K562 (cell line): ENCODE results near the gene ZFP82. TPM values are rescaled to one million over a fixed set of nuclear protein-coding genes. Genes with fewer than 3 reads are reported as not detected.

Experiments
- ATAC-seq: fragments of 200-7000 bp; cut with Tn5 transposase; 3 replicates; pipeline ENCODE4 v1.9.1; 2020; ENCODE audit warnings: moderate library complexity
- BruUV-seq: library from RNA; stranded (reverse); fragments of 400-500 nt; replicated peaks from 2 replicates; lab custom pipeline; 2021; lab: Mats Ljungman, UMichigan
- CTCF ChIA-PET: fragments of 300-600 bp; formaldehyde crosslinking; extraction: SDS; loops from one replicate; lab custom pipeline; 2021; ENCODE audit warnings: low intra/inter-chr PET ratio; lab: Yijun Ruan, JAX
- POLR2A ChIA-PET: fragments of 300-600, 350-650 bp; sonication (Branson Sonifier 250); formaldehyde crosslinking; extraction: SDS; loops from one replicate; lab custom pipeline; 2021; ENCODE audit warnings: antibody characterized with exemption, inconsistent platforms; lab: Yijun Ruan, JAX
- DNase-seq, 4 experiments: peaks; one replicate each; pipeline versions ENCODE4 v3.0.0 to v3.0.0-alpha.2; 2011 to 2018; ENCODE audit warnings: low spot score in 3 of 4, mixed read lengths in 3 of 4; ENCODE audit errors: extremely low read depth in 1 of 4
- FAIRE-seq: peaks from 2 replicates; lab custom pipeline; 2011; peaks lifted over from hg19 to GRCh38; lab: Jason Lieb, UNC
- H2AFZ ChIP-seq: 2 replicates; pipeline ENCODE4 v1.6.0; 2011; ENCODE audit warnings: low read depth, low read length, control low read depth, inconsistent platforms
- H3K27ac ChIP-seq: fragments of 200-600 bp; 3 replicates; pipeline ENCODE4 v1.8.0; 2011; ENCODE audit warnings: low read depth, mild to moderate bottlenecking, control low read depth, inconsistent platforms, low read length, moderate library complexity, mixed read lengths; ENCODE audit errors: extremely low read depth
- H3K27me3 ChIP-seq, 2 experiments: fragments of 300-600 bp in 1 of 2; 2 replicates in 1 of 2; 3 replicates in 1 of 2; pipeline versions ENCODE4 v1.6.0 to v1.8.0; 2011; ENCODE audit warnings: inconsistent platforms in 2 of 2, low read length in 2 of 2, mild to moderate bottlenecking in 1 of 2, mixed read lengths in 1 of 2, moderate library complexity in 1 of 2; ENCODE audit not compliant: control insufficient read depth in 2 of 2, insufficient read depth in 2 of 2
- H3K36me3 ChIP-seq: fragments of 300-600 bp; 3 replicates; pipeline ENCODE4 v1.8.0; 2011; ENCODE audit warnings: mild to moderate bottlenecking, low read length, inconsistent platforms; ENCODE audit not compliant: control insufficient read depth, insufficient read depth
- H3K4me1 ChIP-seq, 2 experiments: fragments of 200-600 bp in 1 of 2; replicated peaks in 1 of 2; 2 replicates in 1 of 2; 3 replicates in 1 of 2; pipeline versions ENCODE4 v1.5.1 to v1.8.0; 2011; ENCODE audit warnings: inconsistent platforms in 2 of 2, low read length in 2 of 2, mild to moderate bottlenecking in 1 of 2, mixed read lengths in 1 of 2, moderate library complexity in 1 of 2; ENCODE audit not compliant: control insufficient read depth in 2 of 2, insufficient read depth in 2 of 2
- H3K4me2 ChIP-seq: 2 replicates; pipeline ENCODE4 v1.6.1; 2011; ENCODE audit warnings: low read length, control low read depth, inconsistent platforms, mixed read lengths; ENCODE audit not compliant: insufficient read depth
- H3K4me3 ChIP-seq: fragments of 200-600 bp; sonication (generic), shearing (Covaris generic); 2 replicates; pipeline ENCODE4 v1.5.1; 2016; ENCODE audit warnings: control low read depth, inconsistent platforms
- H3K79me2 ChIP-seq: fragments of 200-600 bp; 3 replicates; pipeline ENCODE4 v1.8.0; 2011; ENCODE audit warnings: low read length, inconsistent platforms; ENCODE audit not compliant: control insufficient read depth, insufficient read depth
- H3K9ac ChIP-seq, 2 experiments: 2 replicates each; pipeline versions ENCODE4 v1.6.0 to v1.6.1; 2011; ENCODE audit warnings: low read depth in 2 of 2, low read length in 2 of 2, control low read depth in 1 of 2, inconsistent platforms in 1 of 2, mild to moderate bottlenecking in 1 of 2, mixed read lengths in 1 of 2; ENCODE audit not compliant: insufficient read depth in 1 of 2
- H3K9me1 ChIP-seq: one replicate; pipeline ENCODE4 v1.6.0; 2011; ENCODE audit warnings: inconsistent platforms, mild to moderate bottlenecking, low read length, moderate library complexity; ENCODE audit not compliant: control insufficient read depth, insufficient read depth
- H3K9me3 ChIP-seq: replicated peaks from 2 replicates; pipeline ENCODE4 v1.5.1; 2011; ENCODE audit warnings: low read depth, low read length, inconsistent platforms; ENCODE audit not compliant: control insufficient read depth, insufficient read depth
- H4K20me1 ChIP-seq: replicated peaks from 2 replicates; pipeline ENCODE4 v1.6.1; 2011; ENCODE audit warnings: low read length, inconsistent platforms, mixed read lengths; ENCODE audit not compliant: control insufficient read depth, insufficient read depth
- CBX5 ChIP-seq: IDR thresholded peaks from 2 replicates; pipeline ENCODE4 v1.6.1; 2014; ENCODE audit warnings: low read depth, borderline replicate concordance
- CBX8 ChIP-seq: fragments of 200-600 bp; sonication (generic); IDR thresholded peaks from 2 replicates; pipeline ENCODE4 v1.6.1; 2012; ENCODE audit warnings: borderline replicate concordance, mixed run types, low read depth, mild to moderate bottlenecking, moderate library complexity, mixed read lengths, low read length, control low read depth, inconsistent platforms; ENCODE audit not compliant: poor library complexity, severe bottlenecking; ENCODE audit errors: extremely low read depth
- FOS ChIP-seq: IDR thresholded peaks from 3 replicates; pipeline ENCODE4 v1.6.1; 2011; ENCODE audit not compliant: insufficient read length; ENCODE audit errors: extremely low read depth
- FOXK1 ChIP-seq: sonication (generic); formaldehyde crosslinking; IDR thresholded peaks from 2 replicates; pipeline ENCODE4 v1.8.0; 2022; ENCODE audit warnings: missing genetic modification reagents, mild to moderate bottlenecking, borderline replicate concordance
- MBD2 ChIP-seq: sonication (generic); IDR thresholded peaks from 2 replicates; pipeline ENCODE4 v1.6.1; 2016; ENCODE audit warnings: low read depth, borderline replicate concordance
- MEF2D ChIP-seq: conservative IDR thresholded peaks from 2 replicates; pipeline ENCODE4 v1.6.1; 2016; ENCODE audit warnings: low read depth, missing genetic modification characterization, missing compliant biosample characterization
- POLR2AphosphoS2 ChIP-seq: IDR thresholded peaks from 2 replicates; pipeline ENCODE4 v1.6.1; 2012; ENCODE audit warnings: low read length, improper control_type of control experiment
- SMC3 ChIP-seq: conservative IDR thresholded peaks from 2 replicates; pipeline ENCODE4 v1.6.1; 2011; ENCODE audit warnings: low read depth, low read length, improper control_type of control experiment; ENCODE audit not compliant: insufficient read depth
- ZNF3 ChIP-seq: fragments of 250-450 bp; sonication (Bioruptor Pico); IDR thresholded peaks from 2 replicates; pipeline ENCODE4 v1.5.0; 2021; ENCODE audit warnings: mild to moderate bottlenecking, moderate library complexity
- ZNF592 ChIP-seq: fragments of 450-650 bp; IDR thresholded peaks from 2 replicates; pipeline ENCODE4 v1.6.1; 2017; ENCODE audit warnings: antibody characterized with exemption, mild to moderate bottlenecking
- WGBS: fragments of 100-300 bp; shearing (Covaris generic); methylation state at CpG from one replicate; pipeline ENCODE4 v1.1.6; 2016; ENCODE audit warnings: low coverage, mixed read lengths; ENCODE audit not compliant: insufficient coverage; ENCODE audit errors: missing lambda C conversion rate; 5-methylcytosine and 5-hydroxymethylcytosine counted together
- in situ Hi-C: fragments of 300-500 bp; cut with MboI; formaldehyde crosslinking; loops from 4 replicates; pipeline ENCODE4 v1.15.0; 2018; ENCODE audit warnings: inconsistent platforms, mixed read lengths
- intact Hi-C: fragments of 100-400 bp; cut with micrococcal nuclease; formaldehyde crosslinking; loops from 2 replicates; pipeline ENCODE4 v1.14.2; 2022
- polyA plus RNA-seq, 8 experiments: library from polyadenylated mRNA; depleted of rRNA in 4 of 8; stranded (reverse) in 5 of 8; unstranded in 3 of 8; fragments of >200 nt; fragmentation: Nextera tagmentation in 2 of 8; fragmentation: Illumina TruSeq in 1 of 8; extraction: Ambion mirVana in 2 of 8; extraction: Trizol in 1 of 8; gene quantifications; 2 replicates each; pipeline versions ENCODE4 v1.2.1 to v1.2.3, GENCODE V29; 2011 to 2014; ENCODE audit warnings: inconsistent platforms in 1 of 8, missing spikeins in 1 of 8
- total RNA-seq, 7 experiments: library from RNA; depleted of rRNA in 6 of 7; stranded (reverse); fragments of >200 nt in 6 of 7; fragmentation: Illumina TruSeq in 2 of 7; extraction: Trizol in 2 of 7; gene quantifications; 2 replicates each; pipeline versions ENCODE4 v1.2.1 to v1.2.3, GENCODE V29; 2011 to 2021; ENCODE audit warnings: low replicate concordance in 1 of 7

The ZFP82 gene
- total and polyA plus RNA-seq, 9 of the 15 experiments (the other 6 are each of a cell fraction or from before 2014, with no cell fraction given), result 2.2 to 7.0 (median 3.0) TPM

GRCh38 chr19:36363845-36364244, 54.6 kb downstream of the ZFP82 start:
- no peak for TF ChIP-seq MEF2D (tag)
- TF ChIP-seq FOXK1 (CRISPR knock-in tag), result no peak
- TF ChIP-seq MBD2, result no peak
- TF ChIP-seq SMC3, result no peak
- TF ChIP-seq CBX5, result no peak
- no peak for TF ChIP-seq ZNF592
- TF ChIP-seq FOS, result no peak
- no peak for TF ChIP-seq ZNF3 (CRISPR knock-in tag)
- no peak for TF ChIP-seq POLR2AphosphoS2
- TF ChIP-seq CBX8, result no peak
- in situ Hi-C loops (no loop called here), intact Hi-C loops (no loop called here)
- ATAC-seq (no peak), FAIRE-seq (no peak), DNase-seq (no peak)
- H3K9ac ChIP-seq, result no peak overlapping the region
- no peaks in the 10 kb centered on the region for H3K4me1 ChIP-seq
- H3K9me1 ChIP-seq, result no peaks in the 10 kb centered on the region
- H3K4me3 ChIP-seq, result no peak overlapping the region
- H3K79me2 ChIP-seq, result no peaks in the 10 kb centered on the region
- no peak overlapping the region for H3K4me2 ChIP-seq
- POLR2A ChIA-PET, result no interaction called here
- CTCF ChIA-PET, result no interaction called here
- BruUV-seq, result no TSS peak
- H3K9me3 ChIP-seq, result no peaks in the 10 kb centered on the region
- no peaks in the 10 kb centered on the region for H3K36me3 ChIP-seq
- H3K27me3 ChIP-seq, result no peaks in the 10 kb centered on the region
- no peak overlapping the region for H2AFZ ChIP-seq
- H3K27ac ChIP-seq, result no peak overlapping the region
- H4K20me1 ChIP-seq, result no peaks in the 10 kb centered on the region
- 3% methylated on average over 6 of the region's 6 CpGs for WGBS

Other genes starting within 250 kb of the ZFP82 start
Only the 7 nearest of the 8 such genes appear.
- gene ZNF565, start 204.0 kb downstream of the ZFP82 start, total RNA-seq (2014; rRNA removed), result 1.3 TPM in 2 replicates
- 2.9 and 3.0 TPM in 2 replicates for gene ZNF565, start 204.0 kb downstream of the ZFP82 start, total RNA-seq (2014; rRNA removed; fragmentation: Illumina TruSeq; extraction: Trizol)
- gene ZNF565, start 204.0 kb downstream of the ZFP82 start, total RNA-seq (2015; rRNA removed; fragmentation: Illumina TruSeq; extraction: Trizol), result 2.5 and 3.0 TPM in 2 replicates
- gene ZNF565, start 204.0 kb downstream of the ZFP82 start, total RNA-seq (2021), result 1.8 TPM in 2 replicates
- 2.6 and 3.2 TPM in 2 replicates for gene ZNF565, start 204.0 kb downstream of the ZFP82 start, polyA plus RNA-seq (2011; rRNA removed)
- gene ZNF565, start 204.0 kb downstream of the ZFP82 start, polyA plus RNA-seq (2014; fragmentation: Illumina TruSeq; extraction: Trizol), result 1.8 and 2.3 TPM in 2 replicates
- gene ZNF565, start 204.0 kb downstream of the ZFP82 start, polyA plus RNA-seq (2014; fragmentation: Nextera tagmentation; extraction: Ambion mirVana), result 1 to 10 TPM; 2.6 to 2.7 TPM
- 1.7 and 2.5 TPM in 2 replicates for gene ZNF565, start 204.0 kb downstream of the ZFP82 start, polyA plus RNA-seq (2014; rRNA removed)
- 102 TPM in 2 replicates for gene ZNF146, start 203.5 kb downstream of the ZFP82 start, total RNA-seq (2014; rRNA removed)
- gene ZNF146, start 203.5 kb downstream of the ZFP82 start, total RNA-seq (2014; rRNA removed; fragmentation: Illumina TruSeq; extraction: Trizol), result 195 and 223 TPM in 2 replicates
- 182 and 187 TPM in 2 replicates for gene ZNF146, start 203.5 kb downstream of the ZFP82 start, total RNA-seq (2015; rRNA removed; fragmentation: Illumina TruSeq; extraction: Trizol)
- 92.4 and 99.9 TPM in 2 replicates for gene ZNF146, start 203.5 kb downstream of the ZFP82 start, total RNA-seq (2021)
- gene ZNF146, start 203.5 kb downstream of the ZFP82 start, polyA plus RNA-seq (2011; rRNA removed), result 98.8 and 124 TPM in 2 replicates
- 146 and 185 TPM in 2 replicates for gene ZNF146, start 203.5 kb downstream of the ZFP82 start, polyA plus RNA-seq (2014; fragmentation: Illumina TruSeq; extraction: Trizol)
- 100 to 1,000 TPM in 1 of 2 experiments, 10 to 100 TPM in 1; 36.2 to 116 TPM for gene ZNF146, start 203.5 kb downstream of the ZFP82 start, polyA plus RNA-seq (2014; fragmentation: Nextera tagmentation; extraction: Ambion mirVana)
- gene ZNF146, start 203.5 kb downstream of the ZFP82 start, polyA plus RNA-seq (2014; rRNA removed), result 102 and 107 TPM in 2 replicates
- 0.41 and 1.1 TPM in 2 replicates for gene ZFP14, start 39.4 kb downstream of the ZFP82 start, total RNA-seq (2014; rRNA removed)
- gene ZFP14, start 39.4 kb downstream of the ZFP82 start, total RNA-seq (2014; rRNA removed; fragmentation: Illumina TruSeq; extraction: Trizol), result 1.5 and 2.1 TPM in 2 replicates
- gene ZFP14, start 39.4 kb downstream of the ZFP82 start, total RNA-seq (2015; rRNA removed; fragmentation: Illumina TruSeq; extraction: Trizol), result 1.4 and 2.1 TPM in 2 replicates
- gene ZFP14, start 39.4 kb downstream of the ZFP82 start, total RNA-seq (2021), result 0.65 and 1.2 TPM in 2 replicates
- 1.3 and 1.9 TPM in 2 replicates for gene ZFP14, start 39.4 kb downstream of the ZFP82 start, polyA plus RNA-seq (2011; rRNA removed)
- gene ZFP14, start 39.4 kb downstream of the ZFP82 start, polyA plus RNA-seq (2014; fragmentation: Illumina TruSeq; extraction: Trizol), result 0.35 and 0.80 TPM in 2 replicates
- gene ZFP14, start 39.4 kb downstream of the ZFP82 start, polyA plus RNA-seq (2014; fragmentation: Nextera tagmentation; extraction: Ambion mirVana), result 1 to 10 TPM; 1.6 to 1.7 TPM
- gene ZFP14, start 39.4 kb downstream of the ZFP82 start, polyA plus RNA-seq (2014; rRNA removed), result 0.30 and 0.94 TPM in 2 replicates
- gene ZNF566, start 70.9 kb upstream of the ZFP82 start, total RNA-seq (2014; rRNA removed), result 5.3 and 5.5 TPM in 2 replicates
- gene ZNF566, start 70.9 kb upstream of the ZFP82 start, total RNA-seq (2014; rRNA removed; fragmentation: Illumina TruSeq; extraction: Trizol), result 10.6 and 15.2 TPM in 2 replicates
- 6.3 and 7.6 TPM in 2 replicates for gene ZNF566, start 70.9 kb upstream of the ZFP82 start, total RNA-seq (2015; rRNA removed; fragmentation: Illumina TruSeq; extraction: Trizol)
- gene ZNF566, start 70.9 kb upstream of the ZFP82 start, total RNA-seq (2021), result 7.9 and 9.7 TPM in 2 replicates
- 9.0 and 11.4 TPM in 2 replicates for gene ZNF566, start 70.9 kb upstream of the ZFP82 start, polyA plus RNA-seq (2011; rRNA removed)
- gene ZNF566, start 70.9 kb upstream of the ZFP82 start, polyA plus RNA-seq (2014; fragmentation: Illumina TruSeq; extraction: Trizol), result 6.2 and 8.4 TPM in 2 replicates
- gene ZNF566, start 70.9 kb upstream of the ZFP82 start, polyA plus RNA-seq (2014; fragmentation: Nextera tagmentation; extraction: Ambion mirVana), result 10 to 100 TPM in 1 of 2 experiments, 1 to 10 TPM in 1; 9.9 to 11.2 TPM
- 8.0 and 9.8 TPM in 2 replicates for gene ZNF566, start 70.9 kb upstream of the ZFP82 start, polyA plus RNA-seq (2014; rRNA removed)
- 4.4 and 4.8 TPM in 2 replicates for gene ZNF260, start 109.6 kb upstream of the ZFP82 start, total RNA-seq (2014; rRNA removed)
- 14.9 and 17.1 TPM in 2 replicates for gene ZNF260, start 109.6 kb upstream of the ZFP82 start, total RNA-seq (2014; rRNA removed; fragmentation: Illumina TruSeq; extraction: Trizol)
- gene ZNF260, start 109.6 kb upstream of the ZFP82 start, total RNA-seq (2015; rRNA removed; fragmentation: Illumina TruSeq; extraction: Trizol), result 15.5 and 16.6 TPM in 2 replicates
- 5.8 and 7.3 TPM in 2 replicates for gene ZNF260, start 109.6 kb upstream of the ZFP82 start, total RNA-seq (2021)
- 10.2 and 10.6 TPM in 2 replicates for gene ZNF260, start 109.6 kb upstream of the ZFP82 start, polyA plus RNA-seq (2011; rRNA removed)
- gene ZNF260, start 109.6 kb upstream of the ZFP82 start, polyA plus RNA-seq (2014; fragmentation: Illumina TruSeq; extraction: Trizol), result 6.8 and 8.5 TPM in 2 replicates
- 1 to 10 TPM; 2.6 to 3.7 TPM for gene ZNF260, start 109.6 kb upstream of the ZFP82 start, polyA plus RNA-seq (2014; fragmentation: Nextera tagmentation; extraction: Ambion mirVana)
- 5.2 TPM in 2 replicates for gene ZNF260, start 109.6 kb upstream of the ZFP82 start, polyA plus RNA-seq (2014; rRNA removed)
- gene ZNF529, start 154.6 kb upstream of the ZFP82 start, total RNA-seq (2014; rRNA removed), result 4.1 and 5.4 TPM in 2 replicates
- 7.9 and 10.5 TPM in 2 replicates for gene ZNF529, start 154.6 kb upstream of the ZFP82 start, total RNA-seq (2014; rRNA removed; fragmentation: Illumina TruSeq; extraction: Trizol)
- 4.8 and 5.0 TPM in 2 replicates for gene ZNF529, start 154.6 kb upstream of the ZFP82 start, total RNA-seq (2015; rRNA removed; fragmentation: Illumina TruSeq; extraction: Trizol)
- 6.2 and 10.4 TPM in 2 replicates for gene ZNF529, start 154.6 kb upstream of the ZFP82 start, total RNA-seq (2021)
- gene ZNF529, start 154.6 kb upstream of the ZFP82 start, polyA plus RNA-seq (2011; rRNA removed), result 12.6 and 13.6 TPM in 2 replicates
- 6.5 and 6.7 TPM in 2 replicates for gene ZNF529, start 154.6 kb upstream of the ZFP82 start, polyA plus RNA-seq (2014; fragmentation: Illumina TruSeq; extraction: Trizol)
- gene ZNF529, start 154.6 kb upstream of the ZFP82 start, polyA plus RNA-seq (2014; fragmentation: Nextera tagmentation; extraction: Ambion mirVana), result 1 to 10 TPM; 2.4 to 3.2 TPM
- gene ZNF529, start 154.6 kb upstream of the ZFP82 start, polyA plus RNA-seq (2014; rRNA removed), result 6.3 and 6.9 TPM in 2 replicates
- 0.27 TPM in 1 of 2 replicates, not detected in the other for gene ZNF382, start 186.7 kb upstream of the ZFP82 start, total RNA-seq (2014; rRNA removed)
- gene ZNF382, start 186.7 kb upstream of the ZFP82 start, total RNA-seq (2014; rRNA removed; fragmentation: Illumina TruSeq; extraction: Trizol), result 0.06 and 0.22 TPM in 2 replicates
- gene ZNF382, start 186.7 kb upstream of the ZFP82 start, total RNA-seq (2015; rRNA removed; fragmentation: Illumina TruSeq; extraction: Trizol), result 0.08 TPM in 1 of 2 replicates, not detected in the other
- gene ZNF382, start 186.7 kb upstream of the ZFP82 start, total RNA-seq (2021), result 0.18 TPM in 1 of 2 replicates, not detected in the other
- gene ZNF382, start 186.7 kb upstream of the ZFP82 start, polyA plus RNA-seq (2011; rRNA removed), result 0.10 and 0.14 TPM in 2 replicates
- not detected in 2 replicates for gene ZNF382, start 186.7 kb upstream of the ZFP82 start, polyA plus RNA-seq (2014; fragmentation: Illumina TruSeq; extraction: Trizol)
- under 1 TPM in 1 of 2 experiments, not detected in 1; 0.04 TPM for gene ZNF382, start 186.7 kb upstream of the ZFP82 start, polyA plus RNA-seq (2014; fragmentation: Nextera tagmentation; extraction: Ambion mirVana)
- gene ZNF382, start 186.7 kb upstream of the ZFP82 start, polyA plus RNA-seq (2014; rRNA removed), result 0.96 TPM in 1 of 2 replicates, not detected in the other